SK-N-SH treated with all-trans-retinoic acid at 6 μM for 48 hours (cell line): ENCODE results near the gene SMG5.

Experiments used
- ATAC-seq: fragments of 200-7000 bp; cut with Tn5 transposase; 3 replicates; pipeline ENCODE4 v1.9.1; 2020; ENCODE audit warnings: mild to moderate bottlenecking, moderate library complexity
- ARNTL ChIP-seq: fragments of 450-650 bp; formaldehyde crosslinking; IDR thresholded peaks from 2 replicates; pipeline ENCODE4 v1.5.0; 2020; ENCODE audit warnings: low read depth, mild to moderate bottlenecking, moderate library complexity, borderline replicate concordance
- BACH2 ChIP-seq: fragments of 250-450 bp; sonication (Bioruptor Pico); IDR thresholded peaks from 2 replicates; pipeline ENCODE4 v1.9.0; 2021; ENCODE audit warnings: mild to moderate bottlenecking, borderline replicate concordance
- CSDC2 ChIP-seq: fragments of 250-450 bp; sonication (Bioruptor Pico); IDR thresholded peaks from 2 replicates; pipeline ENCODE4 v1.5.0; 2020; ENCODE audit warnings: mild to moderate bottlenecking, moderate library complexity
- ESRRG ChIP-seq: fragments of 250-450 bp; sonication (Bioruptor Pico); IDR thresholded peaks from 2 replicates; pipeline ENCODE4 v1.6.1; 2021; ENCODE audit warnings: mild to moderate bottlenecking
- GLIS3 ChIP-seq: fragments of 250-450 bp; sonication (Bioruptor Pico); IDR thresholded peaks from 2 replicates; pipeline ENCODE4 v1.5.0; 2020; ENCODE audit warnings: mild to moderate bottlenecking, moderate library complexity
- ISL1 ChIP-seq: fragments of 250-450 bp; sonication (Bioruptor Pico); IDR thresholded peaks from 2 replicates; pipeline ENCODE4 v2.1.2; 2022; ENCODE audit warnings: mild to moderate bottlenecking, moderate library complexity
- OSR1 ChIP-seq: fragments of 250-450 bp; sonication (Bioruptor Pico); IDR thresholded peaks from 2 replicates; pipeline ENCODE4 v1.8.0; 2022; ENCODE audit warnings: moderate library complexity, mild to moderate bottlenecking, inconsistent platforms
- PPARA ChIP-seq: fragments of 250-450 bp; sonication (Bioruptor Pico); IDR thresholded peaks from 2 replicates; pipeline ENCODE4 v1.5.0; 2020; ENCODE audit warnings: mild to moderate bottlenecking, borderline replicate concordance
- RARB ChIP-seq: fragments of 250-450 bp; sonication (Bioruptor Pico); IDR thresholded peaks from 2 replicates; pipeline ENCODE4 v1.8.0; 2021; ENCODE audit warnings: mild to moderate bottlenecking, moderate library complexity
- SNAI2 ChIP-seq: fragments of 250-450 bp; sonication (Bioruptor Pico); IDR thresholded peaks from 2 replicates; pipeline ENCODE4 v1.5.0; 2020; ENCODE audit warnings: mild to moderate bottlenecking, moderate library complexity
- TCF4 ChIP-seq: fragments of 250-450 bp; sonication (Bioruptor Pico); IDR thresholded peaks from 2 replicates; pipeline ENCODE4 v1.8.0; 2021; ENCODE audit warnings: mild to moderate bottlenecking, moderate library complexity, borderline replicate concordance
- TOX ChIP-seq: fragments of 250-450 bp; sonication (Bioruptor Pico); IDR thresholded peaks from 2 replicates; pipeline ENCODE4 v1.8.0; 2021; ENCODE audit warnings: mild to moderate bottlenecking, moderate library complexity, borderline replicate concordance
- ZC3H10 ChIP-seq: fragments of 250-450 bp; sonication (Bioruptor Pico); IDR thresholded peaks from 2 replicates; pipeline ENCODE4 v1.5.1; 2021; ENCODE audit warnings: mild to moderate bottlenecking, moderate library complexity
- ZFP3 ChIP-seq: fragments of 250-450 bp; sonication (Bioruptor Pico); IDR thresholded peaks from 2 replicates; pipeline ENCODE4 v1.5.0; 2020; ENCODE audit warnings: mild to moderate bottlenecking, moderate library complexity
- ZFP30 ChIP-seq: fragments of 450-650 bp; formaldehyde crosslinking; IDR thresholded peaks from 2 replicates; pipeline ENCODE4 v1.5.0; 2022; ENCODE audit warnings: mild to moderate bottlenecking, moderate library complexity
- ZNF565 ChIP-seq: fragments of 450-650 bp; formaldehyde crosslinking; conservative IDR thresholded peaks from 2 replicates; pipeline ENCODE4 v1.5.0; 2020; ENCODE audit warnings: low read depth, mild to moderate bottlenecking, moderate library complexity
- ZNF70 ChIP-seq: fragments of 450-650 bp; formaldehyde crosslinking; IDR thresholded peaks from 2 replicates; pipeline ENCODE4 v1.5.0; 2020; ENCODE audit warnings: mild to moderate bottlenecking, moderate library complexity
- ZNF8 ChIP-seq: fragments of 450-650 bp; formaldehyde crosslinking; IDR thresholded peaks from 2 replicates; pipeline ENCODE4 v1.5.0; 2020; ENCODE audit warnings: mild to moderate bottlenecking, moderate library complexity
- TF ChIP-seq, protein P1 (sequence below): fragments of 250-450 bp; sonication (Bioruptor Pico); IDR thresholded peaks from 2 replicates; pipeline ENCODE4 v1.8.0; 2021; ENCODE audit warnings: low read depth, mild to moderate bottlenecking, moderate library complexity, borderline replicate concordance
- TF ChIP-seq, protein P2 (sequence below): fragments of 250-450 bp; sonication (Bioruptor Pico); IDR thresholded peaks from 2 replicates; pipeline ENCODE4 v1.5.1; 2020; ENCODE audit warnings: low read depth, mild to moderate bottlenecking, moderate library complexity
- TF ChIP-seq, protein P3 (sequence below): fragments of 250-450 bp; sonication (Bioruptor Pico); IDR thresholded peaks from 2 replicates; pipeline ENCODE4 v1.8.0; 2020; ENCODE audit warnings: mild to moderate bottlenecking, moderate library complexity, borderline replicate concordance
- TF ChIP-seq, protein P4 (sequence below): fragments of 250-450 bp; sonication (Bioruptor Pico); IDR thresholded peaks from 2 replicates; pipeline ENCODE4 v1.5.1; 2021; ENCODE audit warnings: mild to moderate bottlenecking, moderate library complexity
- TF ChIP-seq, protein P5 (sequence below): fragments of 250-450 bp; sonication (Bioruptor Pico); IDR thresholded peaks from 2 replicates; pipeline ENCODE4 v1.5.0; 2020; ENCODE audit warnings: mild to moderate bottlenecking, moderate library complexity

SMG5 gene

DNA sequence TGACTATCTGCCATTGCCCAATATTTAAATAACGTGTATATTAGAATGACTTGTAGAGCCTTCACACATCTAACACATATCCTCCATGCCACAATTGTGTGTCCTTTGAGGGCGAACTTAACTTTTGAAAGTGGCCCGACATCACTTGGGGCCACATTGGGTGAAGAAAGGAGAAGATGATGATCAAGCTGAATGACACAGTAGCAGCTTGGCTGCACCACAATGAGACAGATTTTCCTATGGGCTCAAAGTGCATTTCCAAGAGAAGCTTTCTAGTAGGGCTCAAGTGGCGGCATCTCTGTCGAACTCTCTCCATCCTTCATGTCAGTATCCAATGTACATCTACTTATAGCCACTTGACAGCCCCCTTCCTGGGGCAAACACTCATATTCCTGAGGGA is 44.4 kb downstream of the SMG5 start (continued):
- TF ChIP-seq, protein P1, sequence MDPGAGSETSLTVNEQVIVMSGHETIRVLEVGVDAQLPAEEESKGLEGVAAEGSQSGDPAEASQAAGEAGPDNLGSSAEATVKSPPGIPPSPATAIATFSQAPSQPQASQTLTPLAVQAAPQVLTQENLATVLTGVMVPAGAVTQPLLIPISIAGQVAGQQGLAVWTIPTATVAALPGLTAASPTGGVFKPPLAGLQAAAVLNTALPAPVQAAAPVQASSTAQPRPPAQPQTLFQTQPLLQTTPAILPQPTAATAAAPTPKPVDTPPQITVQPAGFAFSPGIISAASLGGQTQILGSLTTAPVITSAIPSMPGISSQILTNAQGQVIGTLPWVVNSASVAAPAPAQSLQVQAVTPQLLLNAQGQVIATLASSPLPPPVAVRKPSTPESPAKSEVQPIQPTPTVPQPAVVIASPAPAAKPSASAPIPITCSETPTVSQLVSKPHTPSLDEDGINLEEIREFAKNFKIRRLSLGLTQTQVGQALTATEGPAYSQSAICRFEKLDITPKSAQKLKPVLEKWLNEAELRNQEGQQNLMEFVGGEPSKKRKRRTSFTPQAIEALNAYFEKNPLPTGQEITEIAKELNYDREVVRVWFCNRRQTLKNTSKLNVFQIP (CRISPR knock-in tag) = no peak
- no peak for TF ChIP-seq TOX (CRISPR knock-in tag)
- TF ChIP-seq PPARA (CRISPR knock-in tag) = no peak
- TF ChIP-seq, protein P2, sequence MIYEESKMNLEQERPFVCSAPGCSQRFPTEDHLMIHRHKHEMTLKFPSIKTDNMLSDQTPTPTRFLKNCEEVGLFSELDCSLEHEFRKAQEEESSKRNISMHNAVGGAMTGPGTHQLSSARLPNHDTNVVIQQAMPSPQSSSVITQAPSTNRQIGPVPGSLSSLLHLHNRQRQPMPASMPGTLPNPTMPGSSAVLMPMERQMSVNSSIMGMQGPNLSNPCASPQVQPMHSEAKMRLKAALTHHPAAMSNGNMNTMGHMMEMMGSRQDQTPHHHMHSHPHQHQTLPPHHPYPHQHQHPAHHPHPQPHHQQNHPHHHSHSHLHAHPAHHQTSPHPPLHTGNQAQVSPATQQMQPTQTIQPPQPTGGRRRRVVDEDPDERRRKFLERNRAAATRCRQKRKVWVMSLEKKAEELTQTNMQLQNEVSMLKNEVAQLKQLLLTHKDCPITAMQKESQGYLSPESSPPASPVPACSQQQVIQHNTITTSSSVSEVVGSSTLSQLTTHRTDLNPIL = no peak
- no peak for TF ChIP-seq ISL1
- no peak for TF ChIP-seq ZNF8
- TF ChIP-seq ZFP30 = no peak

DNA sequence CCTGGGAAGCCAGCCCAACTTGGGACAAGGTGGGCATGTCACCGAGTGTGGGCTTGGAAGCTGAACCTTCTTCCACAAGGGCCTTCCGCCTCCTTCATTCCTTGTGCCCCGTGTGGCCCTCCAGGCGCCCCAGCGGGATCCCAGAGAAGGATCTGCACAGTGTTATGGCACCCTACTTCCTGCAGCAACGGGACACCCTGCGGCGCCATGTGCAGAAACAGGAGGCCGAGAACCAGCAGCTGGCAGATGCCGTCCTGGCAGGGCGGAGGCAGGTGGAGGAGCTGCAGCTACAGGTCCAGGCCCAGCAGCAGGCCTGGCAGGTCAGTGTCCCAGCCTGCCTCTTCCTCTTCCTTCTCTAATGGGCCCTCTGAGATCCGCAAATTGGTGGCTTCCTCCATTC is 46.5 kb downstream of the SMG5 start:
- no peak for ATAC-seq
- TF ChIP-seq OSR1 (CRISPR knock-in tag) (no peak), ARNTL (CRISPR knock-in tag) (no peak), ZNF70 (no peak), ZFP3 (CRISPR knock-in tag) (no peak), TOX (CRISPR knock-in tag) (no peak), ISL1 (no peak), SNAI2 (CRISPR knock-in tag) (no peak), ZNF565 (CRISPR knock-in tag) (no peak), GLIS3 (no peak), CSDC2 (CRISPR knock-in tag) (no peak), BACH2 (no peak), TCF4 (CRISPR knock-in tag) (no peak), RARB (no peak), ZFP30 (no peak), ESRRG (no peak), PPARA (CRISPR knock-in tag) (no peak)
- TF ChIP-seq, protein P2 = no peak
- TF ChIP-seq, protein P3, sequence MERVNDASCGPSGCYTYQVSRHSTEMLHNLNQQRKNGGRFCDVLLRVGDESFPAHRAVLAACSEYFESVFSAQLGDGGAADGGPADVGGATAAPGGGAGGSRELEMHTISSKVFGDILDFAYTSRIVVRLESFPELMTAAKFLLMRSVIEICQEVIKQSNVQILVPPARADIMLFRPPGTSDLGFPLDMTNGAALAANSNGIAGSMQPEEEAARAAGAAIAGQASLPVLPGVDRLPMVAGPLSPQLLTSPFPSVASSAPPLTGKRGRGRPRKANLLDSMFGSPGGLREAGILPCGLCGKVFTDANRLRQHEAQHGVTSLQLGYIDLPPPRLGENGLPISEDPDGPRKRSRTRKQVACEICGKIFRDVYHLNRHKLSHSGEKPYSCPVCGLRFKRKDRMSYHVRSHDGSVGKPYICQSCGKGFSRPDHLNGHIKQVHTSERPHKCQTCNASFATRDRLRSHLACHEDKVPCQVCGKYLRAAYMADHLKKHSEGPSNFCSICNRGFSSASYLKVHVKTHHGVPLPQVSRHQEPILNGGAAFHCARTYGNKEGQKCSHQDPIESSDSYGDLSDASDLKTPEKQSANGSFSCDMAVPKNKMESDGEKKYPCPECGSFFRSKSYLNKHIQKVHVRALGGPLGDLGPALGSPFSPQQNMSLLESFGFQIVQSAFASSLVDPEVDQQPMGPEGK (CRISPR knock-in tag) = no peak
- TF ChIP-seq, protein P4, sequence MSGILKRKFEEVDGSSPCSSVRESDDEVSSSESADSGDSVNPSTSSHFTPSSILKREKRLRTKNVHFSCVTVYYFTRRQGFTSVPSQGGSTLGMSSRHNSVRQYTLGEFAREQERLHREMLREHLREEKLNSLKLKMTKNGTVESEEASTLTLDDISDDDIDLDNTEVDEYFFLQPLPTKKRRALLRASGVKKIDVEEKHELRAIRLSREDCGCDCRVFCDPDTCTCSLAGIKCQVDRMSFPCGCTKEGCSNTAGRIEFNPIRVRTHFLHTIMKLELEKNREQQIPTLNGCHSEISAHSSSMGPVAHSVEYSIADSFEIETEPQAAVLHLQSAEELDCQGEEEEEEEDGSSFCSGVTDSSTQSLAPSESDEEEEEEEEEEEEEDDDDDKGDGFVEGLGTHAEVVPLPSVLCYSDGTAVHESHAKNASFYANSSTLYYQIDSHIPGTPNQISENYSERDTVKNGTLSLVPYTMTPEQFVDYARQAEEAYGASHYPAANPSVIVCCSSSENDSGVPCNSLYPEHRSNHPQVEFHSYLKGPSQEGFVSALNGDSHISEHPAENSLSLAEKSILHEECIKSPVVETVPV = no peak
- TF ChIP-seq, protein P1 (CRISPR knock-in tag) = no peak

DNA sequence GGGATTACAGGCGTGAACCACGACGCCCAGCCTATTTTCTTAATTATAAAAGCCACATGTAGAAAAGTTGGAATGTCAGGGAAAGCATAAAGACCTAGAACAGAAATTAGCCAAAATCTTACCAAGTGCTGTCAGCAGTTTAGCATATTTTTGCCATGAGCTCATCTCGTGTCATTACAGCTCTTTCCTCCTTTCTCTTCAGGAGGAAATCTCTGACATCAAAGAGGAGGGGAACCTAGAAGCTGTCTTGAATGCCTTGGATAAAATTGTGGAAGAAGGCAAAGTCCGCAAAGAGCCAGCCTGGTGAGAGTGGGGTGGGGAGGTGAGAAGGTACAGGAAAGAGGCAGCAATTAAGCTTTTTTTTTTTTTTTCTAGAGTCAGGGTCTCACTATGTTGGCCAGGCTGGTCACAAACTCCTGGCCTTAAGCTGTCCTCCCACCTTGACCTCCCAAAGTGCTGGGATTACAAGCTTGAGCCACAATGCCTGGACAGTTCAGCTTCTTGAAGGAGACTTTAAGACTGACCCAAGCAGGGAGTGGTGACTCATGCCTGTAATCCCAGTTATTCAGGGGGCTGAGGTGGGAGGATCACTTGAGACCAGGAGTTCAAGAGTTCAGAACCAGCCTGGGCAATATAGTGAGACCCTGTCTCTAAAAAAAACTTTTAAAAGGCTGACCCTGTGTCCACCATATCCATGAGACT is 49.0 kb downstream of the SMG5 start:
- peak; percentile 76 for ATAC-seq
- TF ChIP-seq ZFP3 (CRISPR knock-in tag) = no peak
- TF ChIP-seq SNAI2 (CRISPR knock-in tag) = no peak
- no peak for TF ChIP-seq ZFP30
- TF ChIP-seq, protein P3 (CRISPR knock-in tag) = no peak
- TF ChIP-seq, protein P5, sequence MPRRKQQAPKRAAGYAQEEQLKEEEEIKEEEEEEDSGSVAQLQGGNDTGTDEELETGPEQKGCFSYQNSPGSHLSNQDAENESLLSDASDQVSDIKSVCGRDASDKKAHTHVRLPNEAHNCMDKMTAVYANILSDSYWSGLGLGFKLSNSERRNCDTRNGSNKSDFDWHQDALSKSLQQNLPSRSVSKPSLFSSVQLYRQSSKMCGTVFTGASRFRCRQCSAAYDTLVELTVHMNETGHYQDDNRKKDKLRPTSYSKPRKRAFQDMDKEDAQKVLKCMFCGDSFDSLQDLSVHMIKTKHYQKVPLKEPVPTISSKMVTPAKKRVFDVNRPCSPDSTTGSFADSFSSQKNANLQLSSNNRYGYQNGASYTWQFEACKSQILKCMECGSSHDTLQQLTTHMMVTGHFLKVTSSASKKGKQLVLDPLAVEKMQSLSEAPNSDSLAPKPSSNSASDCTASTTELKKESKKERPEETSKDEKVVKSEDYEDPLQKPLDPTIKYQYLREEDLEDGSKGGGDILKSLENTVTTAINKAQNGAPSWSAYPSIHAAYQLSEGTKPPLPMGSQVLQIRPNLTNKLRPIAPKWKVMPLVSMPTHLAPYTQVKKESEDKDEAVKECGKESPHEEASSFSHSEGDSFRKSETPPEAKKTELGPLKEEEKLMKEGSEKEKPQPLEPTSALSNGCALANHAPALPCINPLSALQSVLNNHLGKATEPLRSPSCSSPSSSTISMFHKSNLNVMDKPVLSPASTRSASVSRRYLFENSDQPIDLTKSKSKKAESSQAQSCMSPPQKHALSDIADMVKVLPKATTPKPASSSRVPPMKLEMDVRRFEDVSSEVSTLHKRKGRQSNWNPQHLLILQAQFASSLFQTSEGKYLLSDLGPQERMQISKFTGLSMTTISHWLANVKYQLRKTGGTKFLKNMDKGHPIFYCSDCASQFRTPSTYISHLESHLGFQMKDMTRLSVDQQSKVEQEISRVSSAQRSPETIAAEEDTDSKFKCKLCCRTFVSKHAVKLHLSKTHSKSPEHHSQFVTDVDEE (CRISPR knock-in tag) = no peak
- no peak for TF ChIP-seq ZC3H10 (CRISPR knock-in tag)
- no peak for TF ChIP-seq ARNTL (CRISPR knock-in tag)
- TF ChIP-seq RARB = no peak
- no peak for TF ChIP-seq ZNF8
- TF ChIP-seq ISL1 = no peak
- no peak for TF ChIP-seq BACH2
- TF ChIP-seq GLIS3 = no peak
